KMS-11 (cell line): ENCODE measurements around the gene PNLIPRP1.

Experiments
- H2AFZ ChIP-seq: fragments of 200-600 bp; sonication (generic); 2 replicates; pipeline ENCODE4 v1.6.1; 2016; ENCODE audit warnings: antibody characterized with exemption, mixed run types, low read depth
- H3K27ac ChIP-seq: fragments of 200-600 bp; sonication (generic); 2 replicates; pipeline ENCODE4 v1.6.1; 2016; ENCODE audit warnings: mild to moderate bottlenecking, mixed run types
- H3K27me3 ChIP-seq: fragments of 200-600 bp; sonication (generic); 2 replicates; pipeline ENCODE4 v1.6.1; 2017; ENCODE audit warnings: mild to moderate bottlenecking, low read depth, mixed run types, moderate library complexity; ENCODE audit not compliant: insufficient read depth
- H3K36me3 ChIP-seq: fragments of 200-600 bp; sonication (generic); 2 replicates; pipeline ENCODE4 v1.6.1; 2017; ENCODE audit warnings: mild to moderate bottlenecking, mixed run types; ENCODE audit not compliant: insufficient read depth
- H3K4me1 ChIP-seq: fragments of 200-600 bp; sonication (generic); 2 replicates; pipeline ENCODE4 v1.6.1; 2016; ENCODE audit warnings: mild to moderate bottlenecking, low read depth, mixed run types; ENCODE audit not compliant: poor library complexity, severe bottlenecking
- H3K4me2 ChIP-seq: fragments of 200-600 bp; sonication (generic); 2 replicates; pipeline ENCODE4 v1.7.0; 2016; ENCODE audit warnings: mild to moderate bottlenecking, mixed run types
- H3K4me3 ChIP-seq: fragments of 200-600 bp; sonication (generic); IDR thresholded peaks from 2 replicates; pipeline ENCODE4 v1.6.1; 2017; ENCODE audit warnings: low read depth, low read length, mixed read lengths; ENCODE audit not compliant: insufficient read depth
- H3K79me2 ChIP-seq: fragments of 200-600 bp; sonication (generic); 2 replicates; pipeline ENCODE4 v1.6.1; 2016; ENCODE audit warnings: low read depth, mixed run types; ENCODE audit not compliant: insufficient read depth
- H3K9ac ChIP-seq: fragments of 200-600 bp; sonication (generic); 2 replicates; pipeline ENCODE4 v1.6.1; 2016; ENCODE audit warnings: mild to moderate bottlenecking, mixed run types
- H4K20me1 ChIP-seq: fragments of 200-600 bp; sonication (generic); 2 replicates; pipeline ENCODE4 v1.6.1; 2016; ENCODE audit warnings: mild to moderate bottlenecking, mixed run types; ENCODE audit not compliant: insufficient read depth
- CTCF ChIP-seq: fragments of 200-600 bp; sonication (generic); conservative IDR thresholded peaks from 2 replicates; pipeline ENCODE4 v1.6.1; 2017; ENCODE audit warnings: low read depth, mild to moderate bottlenecking, antibody characterized with exemption, low read length, moderate library complexity, mixed read lengths

PNLIPRP1 gene

GRCh38 chr10:116620423-116621400 is 30.0 kb downstream of the PNLIPRP1 start, which contains the start of gene PNLIPRP2:
TSS of gene PNLIPRP2 (plus strand) at chr10:116620953.
- Histone ChIP-seq H3K4me1 (no peaks in the 10 kb centered on the region), H2AFZ (no peak within 1 kb of the TSS), H3K27me3 (no peaks in the 10 kb centered on the region), H3K36me3 (no peaks in the 10 kb centered on the region), H3K79me2 (no peaks in the 10 kb centered on the region), H3K9ac (no peak within 1 kb of the TSS), H3K4me3 (no peak within 1 kb of the TSS), H3K27ac (no peak within 1 kb of the TSS), H4K20me1 (no peaks in the 10 kb centered on the region), H3K4me2 (no peak within 1 kb of the TSS)
- no peak for TF ChIP-seq CTCF

- no peak overlapping the region for H3K9ac ChIP-seq
- H3K4me3 ChIP-seq, result no peak overlapping the region
- no peaks in the 10 kb centered on the region for H3K79me2 ChIP-seq
- no peaks in the 10 kb centered on the region for H3K36me3 ChIP-seq
- H3K27ac ChIP-seq, result no peak overlapping the region
- H3K4me2 ChIP-seq, result no peak overlapping the region
- no peaks in the 10 kb centered on the region for H3K4me1 ChIP-seq
- TF ChIP-seq CTCF, result no peak
- H3K27me3 ChIP-seq, result no peaks in the 10 kb centered on the region
- H2AFZ ChIP-seq, result no peak overlapping the region
- H4K20me1 ChIP-seq, result no peaks in the 10 kb centered on the region
These were observed 30.7 kb downstream of the PNLIPRP1 start for GRCh38 chr10:116621476-116621875.

GRCh38 chr10:116621934-116622655 is 31.3 kb downstream of the PNLIPRP1 start:
- H3K4me1 ChIP-seq, result no peaks in the 10 kb centered on the region
- no peak for TF ChIP-seq CTCF
- H4K20me1 ChIP-seq, result no peaks in the 10 kb centered on the region
- no peak overlapping the region for H3K27ac ChIP-seq
- no peaks in the 10 kb centered on the region for H3K27me3 ChIP-seq
- no peak overlapping the region for H3K4me3 ChIP-seq
- no peak overlapping the region for H3K4me2 ChIP-seq
- no peaks in the 10 kb centered on the region for H3K79me2 ChIP-seq
- H3K9ac ChIP-seq, result no peak overlapping the region
- no peak overlapping the region for H2AFZ ChIP-seq
- no peaks in the 10 kb centered on the region for H3K36me3 ChIP-seq

GRCh38 chr10:116625845-116626244 is 35.1 kb downstream of the PNLIPRP1 start:
- H3K27ac ChIP-seq, result no peak overlapping the region
- no peak overlapping the region for H3K4me2 ChIP-seq
- no peaks in the 10 kb centered on the region for H3K36me3 ChIP-seq
- H4K20me1 ChIP-seq, result no peaks in the 10 kb centered on the region
- H2AFZ ChIP-seq, result no peak overlapping the region
- H3K4me3 ChIP-seq, result no peak overlapping the region
- no peak overlapping the region for H3K9ac ChIP-seq
- H3K27me3 ChIP-seq, result no peaks in the 10 kb centered on the region
- no peaks in the 10 kb centered on the region for H3K79me2 ChIP-seq
- H3K4me1 ChIP-seq, result no peaks in the 10 kb centered on the region
- no peak for TF ChIP-seq CTCF
